ENCODE results near the gene TNFRSF13B. TPM values are rescaled to one million over a fixed set of nuclear protein-coding genes. Genes with fewer than 3 reads are reported as not detected.
"Not testable (repeated sequence)": the region's sequence is repeated elsewhere in the genome, so short reads cannot be mapped to it uniquely, and the experiment has no call there.

The TNFRSF13B gene
- total and polyA plus RNA-seq, 10 of the 15 experiments (the other 5 are each of a cell fraction or from before 2014, with no cell fraction given), result 15.5 to 231 (median 119) TPM

DNA sequence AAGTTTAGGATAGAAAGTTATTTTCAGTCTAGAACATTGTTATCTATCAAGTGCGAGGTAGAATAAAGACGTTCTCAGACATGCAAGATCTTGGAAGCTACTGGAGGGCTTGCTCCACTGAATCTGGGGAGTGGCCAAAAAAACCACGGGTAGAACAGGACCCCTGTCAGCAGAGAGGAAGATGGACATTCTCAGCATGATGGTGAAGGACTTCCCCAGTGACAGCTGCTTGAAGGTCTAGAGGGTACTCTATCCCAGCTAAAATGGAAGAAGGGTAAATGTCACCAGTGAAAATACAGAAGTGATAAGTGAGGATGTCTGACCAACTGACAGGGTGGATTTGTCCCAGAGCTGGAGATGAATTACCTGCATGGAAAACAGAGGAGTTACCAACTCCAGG lies 10.1 kb downstream of the TNFRSF13B start:
- no peak for FAIRE-seq
- no peak for ATAC-seq
- ChIA-PET CTCF (interaction anchor here (0.9 to 19.5 kb wide), 2 partner anchors 14 to 28 kb away, joined by 3 to 361 read pairs; no protein-coding TSS in a partner anchor), POLR2A (interaction anchor here (1.6 to 19.7 kb wide), 2 partner anchors 8 to 22 kb away, joined by 4 to 656 read pairs; no protein-coding TSS in a partner anchor), SMC1A (ENCODE audit: uncharacterized antibody, unreplicated experiment) (interaction anchor here (1.2 to 21.4 kb wide), 2 partner anchors 9 to 22 kb away, joined by 3 to 812 read pairs; no protein-coding TSS in a partner anchor), RAD21 (ENCODE audit: unreplicated experiment) (interaction anchor here (1.0 to 30.7 kb wide), 2 partner anchors 9 to 23 kb away, joined by 3 to 913 read pairs; no protein-coding TSS in a partner anchor)
- Histone ChIP-seq H3K79me2 (ENCODE audit: control insufficient read depth, insufficient read depth, low read length) (peaks cover 98% of the 10 kb centered on the region), H3K4me2 (ENCODE audit: control insufficient read depth, insufficient read depth) (peak overlapping the region; percentile 57; the same call in 1 of the 2 replicates), H4K20me1 (ENCODE audit: control insufficient read depth, insufficient read depth) (no peaks in the 10 kb centered on the region), H3K9me3 (replicated peaks; ENCODE audit: control insufficient read depth, insufficient read depth, low read length) (peaks cover 42% of the 10 kb centered on the region), H3K4me1 (ENCODE audit: control insufficient read depth, insufficient read depth, low read length) (peaks cover 63% of the 10 kb centered on the region), H3K4me3 (peak overlapping the region; percentile 33; the same call in 1 of the 2 replicates), H3K27ac (ENCODE audit: control insufficient read depth, insufficient read depth) (peak overlapping the region; percentile 51), H2AFZ (ENCODE audit: control insufficient read depth, low read depth, low read length) (no peak overlapping the region), H3K9ac (ENCODE audit: control insufficient read depth, insufficient read depth, low read length) (no peak overlapping the region), H3K27me3 (replicated peaks in 1 of 2; ENCODE audit: control insufficient read depth in 2 of 2, insufficient read depth in 2 of 2, low read length in 1 of 2) (no peaks in the 10 kb centered on the region), H3K36me3 (ENCODE audit: control insufficient read depth in 2 of 2, insufficient read depth in 2 of 2, low read length in 1 of 2) (peaks cover 10 to 30% of the 10 kb centered on the region in 2 experiments)
- TF ChIP-seq RUNX3 (IDR thresholded peaks at IDR 0.05; ENCODE audit: low read length) (peak; percentile 26; the same call in 1 of the 2 replicates), SREBF1 (IDR thresholded peaks at IDR 0.05; ENCODE audit: low read length) (no peak)
- TF ChIP-seq, protein P1, sequence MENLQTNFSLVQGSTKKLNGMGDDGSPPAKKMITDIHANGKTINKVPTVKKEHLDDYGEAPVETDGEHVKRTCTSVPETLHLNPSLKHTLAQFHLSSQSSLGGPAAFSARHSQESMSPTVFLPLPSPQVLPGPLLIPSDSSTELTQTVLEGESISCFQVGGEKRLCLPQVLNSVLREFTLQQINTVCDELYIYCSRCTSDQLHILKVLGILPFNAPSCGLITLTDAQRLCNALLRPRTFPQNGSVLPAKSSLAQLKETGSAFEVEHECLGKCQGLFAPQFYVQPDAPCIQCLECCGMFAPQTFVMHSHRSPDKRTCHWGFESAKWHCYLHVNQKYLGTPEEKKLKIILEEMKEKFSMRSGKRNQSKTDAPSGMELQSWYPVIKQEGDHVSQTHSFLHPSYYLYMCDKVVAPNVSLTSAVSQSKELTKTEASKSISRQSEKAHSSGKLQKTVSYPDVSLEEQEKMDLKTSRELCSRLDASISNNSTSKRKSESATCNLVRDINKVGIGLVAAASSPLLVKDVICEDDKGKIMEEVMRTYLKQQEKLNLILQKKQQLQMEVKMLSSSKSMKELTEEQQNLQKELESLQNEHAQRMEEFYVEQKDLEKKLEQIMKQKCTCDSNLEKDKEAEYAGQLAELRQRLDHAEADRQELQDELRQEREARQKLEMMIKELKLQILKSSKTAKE (IDR thresholded peaks at IDR 0.05; ENCODE audit: low read depth, poor library complexity, severe bottlenecking), result no peak
- no TSS peak for BruUV-seq (replicated peaks)
- WGBS (ENCODE audit: insufficient coverage, insufficient replicate concordance, low lambda C conversion rate, missing lambda C conversion rate), result 70% methylated on average over 3 of the region's 3 CpGs
- intact Hi-C loops (cut with micrococcal nuclease; ENCODE audit: unreplicated experiment), result no loop called here
- in situ Hi-C loops (cut with MboI), result no loop called here
- DNase-seq (ENCODE audit: low read depth, low spot score), result no peak

DNA sequence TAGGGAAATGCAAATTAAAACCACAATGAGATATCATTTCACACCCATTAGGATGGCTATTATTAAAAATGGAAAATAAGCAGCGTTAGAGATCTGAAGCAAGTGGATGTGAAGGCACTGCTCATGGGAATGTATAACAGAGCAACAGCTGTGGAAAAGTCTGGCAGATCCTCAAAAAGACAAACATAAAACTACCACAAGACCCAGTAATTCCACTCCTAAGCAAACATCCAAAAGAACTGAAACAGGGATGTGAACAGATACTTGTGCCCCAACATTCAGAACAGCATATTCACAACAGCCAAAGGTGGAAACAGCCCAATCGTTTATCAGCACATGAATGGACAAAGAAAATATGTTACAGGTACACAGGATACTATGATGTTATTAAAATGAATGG lies 10.9 kb downstream of the TNFRSF13B start:
- peak; percentile 45 for TF ChIP-seq RUNX3 (IDR thresholded peaks at IDR 0.05; ENCODE audit: low read length)
- intact Hi-C loops (cut with micrococcal nuclease; ENCODE audit: unreplicated experiment); DNase-seq (ENCODE audit: low read depth, low spot score); H3K9ac ChIP-seq (ENCODE audit: control insufficient read depth, insufficient read depth, low read length); in situ Hi-C loops (cut with MboI); H2AFZ ChIP-seq (ENCODE audit: control insufficient read depth, low read depth, low read length); BruUV-seq (replicated peaks); H3K27me3 ChIP-seq (replicated peaks in 1 of 2; ENCODE audit: control insufficient read depth in 2 of 2, insufficient read depth in 2 of 2, low read length in 1 of 2); H4K20me1 ChIP-seq (ENCODE audit: control insufficient read depth, insufficient read depth); ATAC-seq: not testable (repeated sequence)
- RAD21 ChIA-PET (ENCODE audit: unreplicated experiment), result interaction anchor here (1.0 to 30.7 kb wide), 2 partner anchors 10 to 23 kb away, joined by 3 to 913 read pairs; no protein-coding TSS in a partner anchor
- Histone ChIP-seq H3K27ac (ENCODE audit: control insufficient read depth, insufficient read depth) (peak overlapping the region; percentile 51), H3K36me3 (ENCODE audit: control insufficient read depth in 2 of 2, insufficient read depth in 2 of 2, low read length in 1 of 2) (peaks cover 10 to 36% of the 10 kb centered on the region in 2 experiments), H3K79me2 (ENCODE audit: control insufficient read depth, insufficient read depth, low read length) (peaks cover 99% of the 10 kb centered on the region), H3K9me3 (replicated peaks; ENCODE audit: control insufficient read depth, insufficient read depth, low read length) (peaks cover 50% of the 10 kb centered on the region), H3K4me1 (ENCODE audit: control insufficient read depth, insufficient read depth, low read length) (peaks cover 71% of the 10 kb centered on the region), H3K4me3 (peak overlapping the region; percentile 18; the same call in 1 of the 2 replicates), H3K4me2 (ENCODE audit: control insufficient read depth, insufficient read depth) (peak overlapping the region; percentile 61)
- CTCF ChIA-PET, result interaction anchor here (19.5 kb wide), 1 partner anchor 29 kb away, joined by 361 read pairs; no protein-coding TSS in a partner anchor
- SMC1A ChIA-PET (ENCODE audit: uncharacterized antibody, unreplicated experiment), result interaction anchor here (1.2 to 21.4 kb wide), 2 partner anchors 10 to 23 kb away, joined by 3 to 812 read pairs; no protein-coding TSS in a partner anchor
- POLR2A ChIA-PET, result interaction anchor here (19.7 kb wide), 1 partner anchor 23 kb away, joined by 656 read pairs; no protein-coding TSS in a partner anchor
- WGBS (ENCODE audit: insufficient coverage, insufficient replicate concordance, low lambda C conversion rate, missing lambda C conversion rate), result 23% methylated on average over 2 of the region's 2 CpGs
- peak; percentile 18 for FAIRE-seq

DNA sequence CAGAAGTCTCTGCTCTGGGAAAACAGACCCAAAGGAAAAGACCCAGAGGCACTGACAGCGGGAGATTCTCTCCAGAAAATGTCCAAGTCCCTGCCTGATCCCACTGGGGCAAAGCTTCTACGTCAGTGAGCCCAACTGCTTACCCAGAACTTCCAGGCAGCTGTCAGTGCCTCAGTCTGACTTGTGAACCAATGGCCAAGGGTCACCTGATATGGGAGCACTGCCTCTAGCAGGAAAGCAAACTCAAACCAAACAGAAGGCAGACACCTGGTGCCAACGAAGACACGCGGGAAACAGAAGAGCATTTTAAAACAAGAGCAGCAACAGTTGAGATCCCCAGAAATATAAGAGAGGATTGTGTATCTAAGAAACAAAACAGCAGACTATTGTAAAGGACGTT lies 16.9 kb downstream of the TNFRSF13B start:
- H3K4me3 ChIP-seq; ATAC-seq; DNase-seq (ENCODE audit: low read depth, low spot score); FAIRE-seq; BruUV-seq (replicated peaks); H3K27me3 ChIP-seq (replicated peaks in 1 of 2; ENCODE audit: control insufficient read depth in 2 of 2, insufficient read depth in 2 of 2, low read length in 1 of 2); H4K20me1 ChIP-seq (ENCODE audit: control insufficient read depth, insufficient read depth); intact Hi-C loops (cut with micrococcal nuclease; ENCODE audit: unreplicated experiment); in situ Hi-C loops (cut with MboI); H2AFZ ChIP-seq (ENCODE audit: control insufficient read depth, low read depth, low read length); H3K9ac ChIP-seq (ENCODE audit: control insufficient read depth, insufficient read depth, low read length); CTCF ChIA-PET: not testable (repeated sequence)
- peaks cover 33 to 56% of the 10 kb centered on the region in 2 experiments for H3K36me3 ChIP-seq (ENCODE audit: control insufficient read depth in 2 of 2, insufficient read depth in 2 of 2, low read length in 1 of 2)
- RAD21 ChIA-PET (ENCODE audit: unreplicated experiment), result interaction anchor here (30.7 kb wide), 1 partner anchor 29 kb away, joined by 913 read pairs; no protein-coding TSS in a partner anchor
- H3K4me1 ChIP-seq (ENCODE audit: control insufficient read depth, insufficient read depth, low read length), result peaks cover 39% of the 10 kb centered on the region
- SMC1A ChIA-PET (ENCODE audit: uncharacterized antibody, unreplicated experiment), result interaction anchor here (1.2 to 2.4 kb wide), 3 partner anchors 10 to 16 kb away, joined by 3 to 10 read pairs (median 7); no protein-coding TSS in a partner anchor
- peak overlapping the region; percentile 20; the same call in 1 of the 2 replicates for H3K4me2 ChIP-seq (ENCODE audit: control insufficient read depth, insufficient read depth)
- H3K79me2 ChIP-seq (ENCODE audit: control insufficient read depth, insufficient read depth, low read length), result peaks cover 95% of the 10 kb centered on the region
- peaks cover 41% of the 10 kb centered on the region for H3K9me3 ChIP-seq (replicated peaks; ENCODE audit: control insufficient read depth, insufficient read depth, low read length)
- H3K27ac ChIP-seq (ENCODE audit: control insufficient read depth, insufficient read depth), result peak overlapping the region; percentile 64; the same call in 1 of the 2 replicates
- WGBS (ENCODE audit: insufficient coverage, insufficient replicate concordance, low lambda C conversion rate, missing lambda C conversion rate), result 90% methylated on average over 6 of the region's 6 CpGs
- POLR2A ChIA-PET, result interaction anchor here (1.3 kb wide), 1 partner anchor 14 kb away, joined by 4 read pairs; no protein-coding TSS in a partner anchor
